GM12878 (cell line): ENCODE measurements around the gene ADH1C. TPM values are rescaled to one million over a fixed set of nuclear protein-coding genes. Genes with fewer than 3 reads are reported as not detected.

ENCODE experiments used
- ATAC-seq: fragments of 200-7000 bp; cut with Tn5 transposase; 3 replicates; pipeline ENCODE4 v1.9.1; 2020; ENCODE audit warnings: mild to moderate bottlenecking, moderate library complexity
- BruUV-seq: library from RNA; stranded (reverse); fragments of 400-500 nt; replicated peaks from 2 replicates; lab custom pipeline; 2021; lab: Mats Ljungman, UMichigan
- CTCF ChIA-PET: fragments of 300-600 bp; sonication (Branson Sonifier 250); formaldehyde crosslinking; extraction: SDS; loops from one replicate; lab custom pipeline; 2021; ENCODE audit warnings: inconsistent platforms; lab: Yijun Ruan, JAX
- POLR2A ChIA-PET: fragments of 350-600 bp; formaldehyde crosslinking; extraction: SDS; loops from one replicate; lab custom pipeline; 2021; ENCODE audit warnings: inconsistent platforms; lab: Charles Lee
- RAD21 ChIA-PET: fragments of 300-600 bp; sonication (Branson Sonifier 250); formaldehyde crosslinking; loops from one replicate; lab custom pipeline; 2023; ENCODE audit warnings: antibody characterized with exemption; ENCODE audit not compliant: unreplicated experiment; lab: Charles Lee
- SMC1A ChIA-PET: fragments of 300-600 bp; sonication (Branson Sonifier 250); formaldehyde crosslinking; loops from one replicate; lab custom pipeline; 2023; ENCODE audit not compliant: unreplicated experiment, uncharacterized antibody; lab: Charles Lee
- DNase-seq: peaks from one replicate; pipeline ENCODE4 v3.0.0-alpha.2; 2011; ENCODE audit warnings: low read depth, low spot score
- FAIRE-seq: peaks from 3 replicates; lab custom pipeline; 2011; peaks lifted over from hg19 to GRCh38; lab: Jason Lieb, UNC
- H2AFZ ChIP-seq: 2 replicates; pipeline ENCODE4 v1.6.0; 2011; ENCODE audit warnings: low read depth, low read length, control low read depth; ENCODE audit not compliant: control insufficient read depth
- H3K27ac ChIP-seq: 2 replicates; pipeline ENCODE4 v1.5.1; 2011; ENCODE audit warnings: control low read depth; ENCODE audit not compliant: control insufficient read depth, insufficient read depth
- H3K27me3 ChIP-seq, 2 experiments: replicated peaks in 1 of 2; 2 replicates each; pipeline versions ENCODE4 v1.6.0 to v1.6.1; 2011; ENCODE audit warnings: low read length in 1 of 2; ENCODE audit not compliant: control insufficient read depth in 2 of 2, insufficient read depth in 2 of 2
- H3K36me3 ChIP-seq, 2 experiments: 2 replicates each; pipeline ENCODE4 v1.5.1; 2011; ENCODE audit warnings: low read length in 1 of 2; ENCODE audit not compliant: control insufficient read depth in 2 of 2, insufficient read depth in 2 of 2
- H3K4me1 ChIP-seq: 2 replicates; pipeline ENCODE4 v1.6.1; 2011; ENCODE audit warnings: mild to moderate bottlenecking, low read length, moderate library complexity, mixed read lengths; ENCODE audit not compliant: control insufficient read depth, insufficient read depth
- H3K4me2 ChIP-seq: 2 replicates; pipeline ENCODE4 v1.6.0; 2011; ENCODE audit warnings: control low read depth; ENCODE audit not compliant: control insufficient read depth, insufficient read depth
- H3K4me3 ChIP-seq: fragments of 200-600 bp; sonication (generic); 2 replicates; pipeline ENCODE4 v1.5.1; 2016
- H3K79me2 ChIP-seq: 2 replicates; pipeline ENCODE4 v1.6.0; 2011; ENCODE audit warnings: low read length; ENCODE audit not compliant: control insufficient read depth, insufficient read depth
- H3K9ac ChIP-seq: 2 replicates; pipeline ENCODE4 v1.8.0; 2011; ENCODE audit warnings: low read length, control low read depth, mixed read lengths; ENCODE audit not compliant: control insufficient read depth, insufficient read depth
- H3K9me3 ChIP-seq: replicated peaks from 3 replicates; pipeline ENCODE4 v1.5.1; 2011; ENCODE audit warnings: mild to moderate bottlenecking, low read length; ENCODE audit not compliant: control insufficient read depth, insufficient read depth
- H4K20me1 ChIP-seq: 2 replicates; pipeline ENCODE4 v1.6.0; 2011; ENCODE audit not compliant: control insufficient read depth, insufficient read depth
- ATF7 ChIP-seq: fragments of 450-650 bp; IDR thresholded peaks from 2 replicates; pipeline ENCODE4 v1.6.1; 2016; ENCODE audit warnings: low read depth, mild to moderate bottlenecking
- CHD1 ChIP-seq: IDR thresholded peaks from 2 replicates; pipeline ENCODE4 v1.6.1; 2012; ENCODE audit warnings: low read depth, low read length, improper control_type of control experiment
- CREB1 ChIP-seq: IDR thresholded peaks from 2 replicates; pipeline ENCODE4 v1.6.1; 2012; ENCODE audit warnings: low read depth, mild to moderate bottlenecking, inconsistent platforms
- EP300 ChIP-seq, 2 experiments: fragments of 150-350 bp in 1 of 2; IDR thresholded peaks; 2 replicates each; pipeline ENCODE4 v1.6.1; 2011 to 2012; ENCODE audit warnings: low read depth in 2 of 2, low read length in 2 of 2, borderline replicate concordance in 1 of 2, improper control_type of control experiment in 1 of 2, inconsistent platforms in 1 of 2; ENCODE audit not compliant: control insufficient read depth in 1 of 2
- GABPA ChIP-seq: IDR thresholded peaks from 2 replicates; pipeline ENCODE4 v1.6.1; 2014; ENCODE audit warnings: antibody characterized with exemption, low read depth, mild to moderate bottlenecking, inconsistent platforms
- HDAC2 ChIP-seq: fragments of 200-600 bp; sonication (generic); IDR thresholded peaks from 2 replicates; pipeline ENCODE4 v1.6.1; 2017
- HSF1 ChIP-seq: fragments of 150-350 bp; IDR thresholded peaks from 2 replicates; pipeline ENCODE4 v1.6.1; 2014; ENCODE audit warnings: mild to moderate bottlenecking, low read depth, low read length
- MAX ChIP-seq: IDR thresholded peaks from 2 replicates; pipeline ENCODE4 v1.6.1; 2012; ENCODE audit warnings: low read depth, low read length, improper control_type of control experiment
- NBN ChIP-seq: fragments of 450-650 bp; IDR thresholded peaks from 2 replicates; pipeline ENCODE4 v1.6.1; 2016
- PAX5 ChIP-seq: IDR thresholded peaks from 2 replicates; pipeline ENCODE4 v1.6.1; 2011; ENCODE audit warnings: low read depth, low read length, borderline replicate concordance
- RFX5 ChIP-seq: IDR thresholded peaks from 2 replicates; pipeline ENCODE4 v1.6.1; 2011; ENCODE audit warnings: low read depth, low read length, improper control_type of control experiment
- ZBTB4 ChIP-seq: fragments of 450-650 bp; formaldehyde crosslinking; IDR thresholded peaks from 2 replicates; pipeline ENCODE4 v1.4.0; 2022; ENCODE audit warnings: mild to moderate bottlenecking, moderate library complexity
- ZNF274 ChIP-seq: IDR thresholded peaks from one replicate; pipeline ENCODE4 v1.8.0; 2011; ENCODE audit not compliant: insufficient read length, insufficient read depth
- ZNF384 ChIP-seq: IDR thresholded peaks from 2 replicates; pipeline ENCODE4 v1.6.1; 2012; ENCODE audit warnings: low read depth, mild to moderate bottlenecking, low read length, improper control_type of control experiment, borderline replicate concordance
- ZNF592 ChIP-seq: fragments of 450-650 bp; IDR thresholded peaks from 2 replicates; pipeline ENCODE4 v1.6.1; 2017; ENCODE audit warnings: mild to moderate bottlenecking, moderate library complexity
- ZNF622 ChIP-seq: fragments of 450-650 bp; IDR thresholded peaks from 2 replicates; pipeline ENCODE4 v1.6.1; 2017; ENCODE audit warnings: mild to moderate bottlenecking, inconsistent platforms
- WGBS: methylation state at CpG from one replicate; pipeline ENCODE4 v1.1.6; 2016; ENCODE audit warnings: low lambda C conversion rate; ENCODE audit not compliant: insufficient replicate concordance, insufficient coverage; ENCODE audit errors: missing lambda C conversion rate; 5-methylcytosine and 5-hydroxymethylcytosine counted together
- in situ Hi-C: fragments of 300-500 bp; cut with MboI; formaldehyde crosslinking; loops from 9 replicates; pipeline ENCODE4 v1.14.3; 2018; ENCODE audit warnings: mixed read lengths
- intact Hi-C: fragments of 100-400 bp; cut with micrococcal nuclease; formaldehyde crosslinking; loops from one replicate; pipeline ENCODE4 v1.14.2; 2022; ENCODE audit not compliant: unreplicated experiment
- polyA plus RNA-seq, 11 experiments: library from polyadenylated mRNA; depleted of rRNA in 4 of 11; unstranded in 6 of 11; stranded (reverse) in 5 of 11; fragments of >200 nt; fragmentation: Nextera tagmentation in 4 of 11; fragmentation: Illumina TruSeq in 1 of 11; extraction: Ambion mirVana in 4 of 11; extraction: Trizol in 1 of 11; gene quantifications; 1 replicate in 1 of 11; 2 replicates in 10 of 11; pipeline versions ENCODE4 v1.2.1 to v1.2.3, GENCODE V29; 2011 to 2016; ENCODE audit warnings: inconsistent platforms in 2 of 11, missing spikeins in 2 of 11, low read depth in 1 of 11
- total RNA-seq, 4 experiments: library from RNA; depleted of rRNA in 3 of 4; stranded (reverse); fragments of >200 nt in 3 of 4; fragmentation: Illumina TruSeq in 1 of 4; extraction: Trizol in 1 of 4; gene quantifications; 2 replicates each; pipeline versions ENCODE4 v1.2.1 to v1.2.3, GENCODE V29; 2013 to 2021

ADH1C gene
- total and polyA plus RNA-seq, 10 of the 15 experiments (the other 5 are each of a cell fraction or from before 2014, with no cell fraction given): 0.04 to 1.1 (median 0.10) TPM; not detected in 3

GRCh38 chr4:99293357-99293756 is 59.2 kb downstream of the ADH1C start:
- no peak for DNase-seq
- Histone ChIP-seq H3K4me2 (no peak overlapping the region), H3K79me2 (no peaks in the 10 kb centered on the region), H3K27ac (no peak overlapping the region), H4K20me1 (no peaks in the 10 kb centered on the region), H3K9ac (no peak overlapping the region), H3K4me1 (no peaks in the 10 kb centered on the region), H3K4me3 (no peak overlapping the region), H3K27me3 (no peaks in the 10 kb centered on the region), H2AFZ (no peak overlapping the region)
- intact Hi-C loops: no loop called here
- POLR2A ChIA-PET: no interaction called here
- FAIRE-seq: no peak
- no TSS peak for BruUV-seq
- CTCF ChIA-PET: no interaction called here
- WGBS: 11% methylated on average over 5 of the region's 5 CpGs
- SMC1A ChIA-PET: no interaction called here
- RAD21 ChIA-PET: no interaction called here
- ATAC-seq: no peak
- TF ChIP-seq ZBTB4 (CRISPR knock-in tag) (no peak), ZNF384 (no peak), EP300 (IDR thresholded peaks at IDR 0.05; ENCODE audit: borderline replicate concordance in 1 of 2, control insufficient read depth in 1 of 2, low read depth in 2 of 2, low read length in 2 of 2) (no peak), ZNF592 (no peak), CHD1 (no peak), PAX5 (no peak), HSF1 (no peak), RFX5 (no peak), ZNF622 (no peak), ATF7 (no peak), MAX (no peak), GABPA (no peak), NBN (no peak), ZNF274 (no peak), HDAC2 (no peak), CREB1 (no peak)
- TF ChIP-seq, all 136 proteins: peak for 0
- in situ Hi-C loops: no loop called here
- Histone ChIP-seq H3K9me3 (no peaks in the 10 kb centered on the region), H3K36me3 (no peaks in the 10 kb centered on the region)
